BLaER1 (cell line): ENCODE results near the gene TTLL10.
A peak's percentile ranks its signal among the peaks of the same experiment; 100 is the strongest.

Experiments
- H3K27ac ChIP-seq: shearing (Covaris generic); formaldehyde crosslinking; 2 replicates; pipeline ENCODE4 v1.8.1; 2022
- H3K27me3 ChIP-seq: shearing (Covaris generic); formaldehyde crosslinking; 2 replicates; pipeline ENCODE4 v1.8.1; 2022
- H3K36me3 ChIP-seq: shearing (Covaris generic); formaldehyde crosslinking; 2 replicates; pipeline ENCODE4 v1.8.1; 2022
- H3K4me1 ChIP-seq: shearing (Covaris generic); formaldehyde crosslinking; 2 replicates; pipeline ENCODE4 v1.8.1; 2022
- H3K4me2 ChIP-seq: shearing (Covaris generic); formaldehyde crosslinking; 2 replicates; pipeline ENCODE4 v1.8.1; 2022
- H3K4me3 ChIP-seq: shearing (Covaris generic); formaldehyde crosslinking; 2 replicates; pipeline ENCODE4 v1.8.1; 2022
- H3K9ac ChIP-seq: shearing (Covaris generic); formaldehyde crosslinking; 2 replicates; pipeline ENCODE4 v1.8.1; 2022
- H3K9me3 ChIP-seq: shearing (Covaris generic); formaldehyde crosslinking; 2 replicates; pipeline ENCODE4 v1.8.1; 2022
- H4K20me1 ChIP-seq: shearing (Covaris generic); formaldehyde crosslinking; 2 replicates; pipeline ENCODE4 v1.8.1; 2022
- Cebpa-rat ChIP-seq: shearing (Covaris generic); IDR thresholded peaks from 2 replicates; pipeline ENCODE4 v1.8.1; 2022

Gene TTLL10

DNA sequence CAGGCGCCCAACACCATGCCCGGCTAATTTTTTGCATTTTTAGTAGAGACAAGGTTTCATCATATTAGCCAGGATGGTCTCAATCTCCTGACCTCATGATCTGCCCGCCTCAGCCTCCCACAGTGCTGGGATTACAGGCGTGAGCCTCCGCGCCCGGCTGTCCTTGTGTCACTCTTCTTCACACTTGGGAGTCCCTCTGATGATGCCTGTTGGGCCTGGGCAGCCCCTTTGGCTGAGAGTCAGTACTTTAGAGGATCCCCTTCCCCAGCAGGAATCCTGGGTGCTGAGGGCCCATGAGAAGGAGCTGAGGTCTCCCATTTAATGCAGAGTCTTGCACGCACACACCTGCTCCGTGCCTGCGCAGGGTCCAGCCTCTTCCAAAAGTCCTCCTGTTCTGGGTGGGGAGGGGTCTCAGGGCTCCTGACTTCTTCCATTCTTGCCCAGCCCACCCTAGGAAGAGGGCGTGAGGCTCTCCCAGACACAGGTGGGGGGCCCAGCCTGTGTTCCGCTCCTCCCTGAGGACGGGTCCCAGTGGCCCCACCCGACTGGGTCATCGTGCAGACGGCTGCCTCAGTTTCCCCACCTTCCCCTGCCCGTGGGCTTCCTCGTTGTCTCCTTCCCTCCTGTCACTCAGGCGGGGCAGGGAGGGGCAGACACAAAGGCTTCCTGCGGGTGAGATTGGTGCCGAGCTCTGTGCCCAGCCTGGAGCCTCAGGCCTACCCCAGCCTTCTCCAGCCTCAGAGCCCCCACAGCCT lies 3.9 kb downstream of the TTLL10 start:
- H3K36me3 ChIP-seq: no peaks in the 10 kb centered on the region
- peaks cover 8% of the 10 kb centered on the region; the same call in 1 of the 2 replicates for H3K27me3 ChIP-seq
- no peak for TF ChIP-seq Cebpa-rat
- no peaks in the 10 kb centered on the region for H3K9me3 ChIP-seq
- H3K9ac ChIP-seq: no peak overlapping the region
- H3K27ac ChIP-seq: 0 out of 2 replicates have a peak overlapping the region, but pooled peaks have one; percentile 18
- no peak overlapping the region for H3K4me3 ChIP-seq
- H4K20me1 ChIP-seq: peaks cover 6% of the 10 kb centered on the region; the same call in 1 of the 2 replicates
- H3K4me2 ChIP-seq: peak overlapping the region; percentile 97
- peaks cover 97% of the 10 kb centered on the region for H3K4me1 ChIP-seq

- Histone ChIP-seq H3K4me3 (peak overlapping the region; percentile 36), H3K36me3 (no peaks in the 10 kb centered on the region), H4K20me1 (peaks cover 6% of the 10 kb centered on the region; the same call in 1 of the 2 replicates), H3K9ac (peak overlapping the region; percentile 60), H3K4me2 (peak overlapping the region; percentile 97), H3K4me1 (peaks cover 97% of the 10 kb centered on the region), H3K27ac (peak overlapping the region; percentile 69), H3K27me3 (0 out of 2 replicates have a peak, but pooled peaks cover 10% of the 10 kb centered on the region), H3K9me3 (no peaks in the 10 kb centered on the region)
- no peak for TF ChIP-seq Cebpa-rat
Measured at GRCh38 chr1:1178794-1179331, 5.2 kb downstream of the TTLL10 start.

GRCh38 chr1:1179346-1179982 lies 5.8 kb downstream of the TTLL10 start:
- Histone ChIP-seq H3K9ac (peak overlapping the region; percentile 60), H3K4me2 (peak overlapping the region; percentile 97), H3K27ac (peak overlapping the region; percentile 69)

DNA sequence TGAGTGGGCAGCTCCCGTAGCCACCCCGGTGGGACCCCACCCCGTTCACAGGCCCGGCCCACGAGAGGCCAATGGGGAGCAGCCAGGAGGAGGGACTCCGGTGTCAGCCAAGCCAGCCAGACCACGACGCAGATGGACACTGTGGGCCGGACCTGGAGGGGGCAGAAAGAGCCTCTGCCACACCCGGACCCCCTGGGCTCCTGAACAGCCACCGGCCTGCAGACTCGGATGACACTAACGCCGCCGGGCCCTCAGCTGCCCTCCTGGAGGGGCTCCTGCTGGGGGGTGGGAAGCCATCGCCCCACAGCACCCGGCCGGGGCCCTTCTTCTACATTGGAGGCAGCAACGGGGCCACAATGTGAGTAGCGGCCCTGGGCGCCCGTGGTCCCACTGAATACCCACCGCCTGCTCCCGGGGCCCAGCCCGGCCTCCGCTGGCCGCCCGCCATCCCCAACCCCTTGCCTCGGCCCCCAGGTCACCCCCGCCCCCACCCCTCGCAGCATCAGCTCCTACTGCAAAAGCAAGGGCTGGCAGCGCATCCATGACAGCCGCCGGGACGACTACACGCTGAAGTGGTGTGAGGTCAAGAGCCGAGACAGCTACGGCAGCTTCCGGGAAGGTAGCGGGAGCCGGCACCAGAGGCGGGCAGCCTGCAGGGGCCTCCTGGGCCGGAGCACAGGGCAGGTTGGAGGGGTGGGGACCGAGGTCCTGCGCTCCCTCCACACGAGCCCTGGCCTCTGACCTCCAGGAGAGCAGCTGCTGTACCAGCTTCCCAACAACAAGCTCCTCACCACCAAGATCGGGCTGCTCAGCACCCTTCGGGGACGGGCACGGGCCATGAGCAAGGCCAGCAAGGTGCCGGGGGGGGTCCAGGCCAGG lies 6.5 kb downstream of the TTLL10 start:
- no peak for TF ChIP-seq Cebpa-rat
- Histone ChIP-seq H3K27ac (peak overlapping the region; percentile 69), H3K9me3 (no peaks in the 10 kb centered on the region), H3K9ac (no peak overlapping the region), H3K36me3 (no peaks in the 10 kb centered on the region), H3K4me2 (peak overlapping the region; percentile 97), H4K20me1 (peaks cover 6% of the 10 kb centered on the region; the same call in 1 of the 2 replicates), H3K27me3 (0 out of 2 replicates have a peak, but pooled peaks cover 10% of the 10 kb centered on the region), H3K4me1 (peaks cover 93% of the 10 kb centered on the region), H3K4me3 (peak overlapping the region; percentile 36)

More at GRCh38 chr1:1179346-1179982, 5.8 kb downstream of the TTLL10 start:
- peaks cover 96% of the 10 kb centered on the region for H3K4me1 ChIP-seq
- 0 out of 2 replicates have a peak, but pooled peaks cover 10% of the 10 kb centered on the region for H3K27me3 ChIP-seq
- no peaks in the 10 kb centered on the region for H3K36me3 ChIP-seq
- no peaks in the 10 kb centered on the region for H3K9me3 ChIP-seq
- TF ChIP-seq Cebpa-rat: no peak
- H4K20me1 ChIP-seq: peaks cover 6% of the 10 kb centered on the region; the same call in 1 of the 2 replicates
- H3K4me3 ChIP-seq: peak overlapping the region; percentile 36

DNA sequence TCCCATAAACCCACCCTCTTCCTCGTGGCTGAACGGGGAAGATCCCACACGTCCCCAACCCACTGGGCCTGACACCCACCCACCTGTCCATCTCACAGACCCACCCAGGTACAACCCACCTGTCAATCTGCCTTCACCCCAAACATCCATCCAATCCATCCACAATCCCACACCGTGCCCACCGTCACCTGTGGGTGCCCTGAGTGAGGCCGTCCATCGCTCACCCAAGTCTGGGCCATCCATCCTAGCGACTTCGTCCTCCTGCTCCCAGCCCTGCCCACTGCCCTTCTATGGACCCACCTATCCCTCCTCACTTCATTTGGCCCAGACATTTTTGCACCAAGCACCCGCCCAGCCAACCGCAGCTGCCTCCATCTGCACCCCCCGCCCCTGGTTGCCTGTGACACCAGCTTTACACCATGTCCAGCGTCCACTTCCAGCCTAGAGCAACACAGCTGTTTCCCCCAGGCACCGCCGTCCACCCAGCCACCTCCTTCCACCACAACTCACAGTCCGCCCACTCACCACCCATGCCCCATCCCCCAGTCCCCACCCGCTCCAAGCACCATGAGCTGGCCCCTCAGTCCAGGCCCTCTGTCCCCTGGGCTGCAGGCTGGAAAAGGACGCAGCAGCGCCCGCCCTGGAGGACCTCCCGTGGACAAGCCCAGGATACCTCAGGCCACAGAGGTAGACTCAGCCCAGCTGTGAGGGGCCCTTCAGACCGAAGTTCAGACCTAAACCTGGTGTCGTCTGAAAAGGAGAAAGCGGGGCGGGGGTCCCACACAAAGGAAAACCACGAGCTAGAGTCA lies 7.7 kb downstream of the TTLL10 start:
- Histone ChIP-seq H3K36me3 (no peaks in the 10 kb centered on the region), H3K27me3 (0 out of 2 replicates have a peak, but pooled peaks cover 6% of the 10 kb centered on the region), H3K4me3 (no peak overlapping the region), H3K4me1 (peaks cover 84% of the 10 kb centered on the region), H3K4me2 (peak overlapping the region; percentile 66), H4K20me1 (peaks cover 6% of the 10 kb centered on the region; the same call in 1 of the 2 replicates), H3K9me3 (no peaks in the 10 kb centered on the region), H3K9ac (no peak overlapping the region), H3K27ac (no peak overlapping the region)
- no peak for TF ChIP-seq Cebpa-rat

GRCh38 chr1:1181938-1182410 lies 8.3 kb downstream of the TTLL10 start:
- Histone ChIP-seq H3K9me3 (no peaks in the 10 kb centered on the region), H3K4me3 (no peak overlapping the region), H3K36me3 (no peaks in the 10 kb centered on the region), H3K9ac (0 out of 2 replicates have a peak overlapping the region, but pooled peaks have one; percentile 38), H3K27me3 (0 out of 2 replicates have a peak, but pooled peaks cover 6% of the 10 kb centered on the region), H3K27ac (no peak overlapping the region), H4K20me1 (peaks cover 6% of the 10 kb centered on the region; the same call in 1 of the 2 replicates), H3K4me1 (peaks cover 77% of the 10 kb centered on the region), H3K4me2 (peak overlapping the region; percentile 66)
- no peak for TF ChIP-seq Cebpa-rat

DNA sequence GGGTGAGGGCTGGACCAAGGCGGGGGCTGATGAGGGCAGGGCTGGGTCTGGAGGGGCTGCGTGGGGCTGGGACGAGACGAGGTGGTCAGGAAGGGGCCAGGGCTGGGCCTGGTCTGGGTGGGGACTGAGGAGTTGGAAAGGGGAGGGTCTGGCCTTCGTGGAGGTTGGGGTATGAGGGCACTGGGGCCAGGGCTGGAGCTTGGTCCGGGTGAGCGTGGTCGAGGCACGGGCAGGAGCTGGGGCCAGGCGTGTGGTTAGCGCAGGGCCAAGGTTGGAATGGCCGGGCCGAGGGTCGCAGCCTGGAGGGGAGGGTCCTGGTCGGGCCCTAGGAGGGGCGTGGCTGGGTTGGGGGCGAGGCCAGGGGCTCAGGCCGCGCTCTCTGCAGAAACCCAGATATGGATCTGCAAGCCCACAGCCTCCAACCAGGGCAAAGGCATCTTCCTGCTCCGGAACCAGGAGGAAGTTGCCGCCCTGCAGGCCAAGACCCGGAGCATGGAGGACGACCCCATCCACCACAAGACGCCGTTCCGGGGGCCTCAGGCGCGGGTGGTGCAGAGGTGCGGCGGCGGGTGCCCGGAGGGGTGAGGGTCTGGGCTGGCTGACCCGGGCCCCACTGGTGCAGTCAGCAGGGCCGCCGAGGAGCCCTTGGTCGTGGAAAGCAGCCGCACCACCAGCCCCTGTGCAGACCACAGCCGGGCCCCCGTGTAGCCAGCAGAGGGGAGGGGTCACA lies 9.0 kb downstream of the TTLL10 start:
- H3K27ac ChIP-seq: no peak overlapping the region
- H3K4me1 ChIP-seq: peaks cover 71% of the 10 kb centered on the region
- peaks cover 6% of the 10 kb centered on the region; the same call in 1 of the 2 replicates for H4K20me1 ChIP-seq
- H3K36me3 ChIP-seq: no peaks in the 10 kb centered on the region
- no peak overlapping the region for H3K9ac ChIP-seq
- no peak overlapping the region for H3K4me3 ChIP-seq
- no peaks in the 10 kb centered on the region for H3K9me3 ChIP-seq
- no peak for TF ChIP-seq Cebpa-rat
- H3K4me2 ChIP-seq: peak overlapping the region; percentile 66
- 0 out of 2 replicates have a peak, but pooled peaks cover 6% of the 10 kb centered on the region for H3K27me3 ChIP-seq

- no peak for TF ChIP-seq Cebpa-rat
- H3K9me3 ChIP-seq: no peaks in the 10 kb centered on the region
Measured at GRCh38 chr1:1183221-1183747, 9.6 kb downstream of the TTLL10 start.

More at GRCh38 chr1:1183221-1183747, 9.6 kb downstream of the TTLL10 start:
- Histone ChIP-seq H3K4me2 (peak overlapping the region; percentile 66), H3K36me3 (no peaks in the 10 kb centered on the region), H3K27ac (no peak overlapping the region), H3K4me1 (peaks cover 64% of the 10 kb centered on the region), H3K4me3 (no peak overlapping the region), H3K27me3 (0 out of 2 replicates have a peak, but pooled peaks cover 6% of the 10 kb centered on the region), H4K20me1 (peaks cover 6% of the 10 kb centered on the region; the same call in 1 of the 2 replicates), H3K9ac (no peak overlapping the region)
